ENCODE data around the gene ASCL5.
A peak's percentile ranks its signal among the peaks of the same experiment; 100 is the strongest.

Gene ASCL5

DNA sequence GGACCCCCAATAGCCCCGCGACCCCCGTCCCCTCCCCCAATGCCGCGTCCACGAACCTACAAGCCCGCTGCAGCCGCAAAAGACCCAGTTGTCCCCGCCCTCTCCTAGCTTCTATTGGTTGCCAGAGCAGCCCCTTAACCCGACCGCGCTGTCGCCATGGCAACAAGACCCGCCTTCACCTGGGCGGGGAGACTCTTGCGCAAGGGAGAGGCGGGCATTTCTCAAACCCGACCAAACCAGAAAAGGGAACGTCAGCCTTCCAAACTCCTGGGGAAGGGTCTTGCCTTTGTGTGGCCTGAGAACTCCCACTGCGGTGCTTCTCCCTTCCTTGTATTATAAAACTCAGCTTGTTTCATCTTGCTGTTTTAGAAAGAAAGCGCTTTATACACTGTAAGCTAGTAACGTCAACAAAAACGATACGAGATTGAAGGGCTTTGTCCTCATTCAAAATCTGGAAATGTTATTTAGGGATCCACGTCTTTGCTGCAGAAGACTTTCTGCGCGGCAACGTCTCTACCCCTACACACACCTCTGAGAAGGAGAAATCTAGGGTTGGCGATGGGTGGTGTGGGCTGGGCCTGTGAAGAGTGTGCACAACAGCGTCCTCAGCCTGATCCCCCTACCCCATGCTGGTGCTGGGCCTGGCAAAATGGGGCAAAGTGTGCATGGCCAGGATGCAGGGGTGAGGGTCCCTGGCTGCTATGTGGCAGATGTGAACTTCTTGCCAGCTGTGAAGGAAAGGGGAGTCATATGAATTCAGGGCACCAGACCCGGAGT is 27.6 kb upstream of the ASCL5 start, which contains the start of gene TMEM9:
TSS of gene TMEM9 (minus strand) at position 86 of the 777 bp plus-strand sequence. CDS start 551 bp downstream, outside the sequence.
- peak; percentile 93 for DNase-seq (ENCODE audit: low read depth)
- TF ChIP-seq MYC (IDR thresholded peaks at IDR 0.05; ENCODE audit: low read depth, low read length) (no peak), CTCF (IDR thresholded peaks at IDR 0.05; ENCODE audit: low read depth, low read length) (no peak), POLR2A (IDR thresholded peaks at IDR 0.05; ENCODE audit: extremely low read depth, insufficient read length) (no peak), MAX (IDR thresholded peaks at IDR 0.05; ENCODE audit: low read depth, low read length) (no peak)
- H3K4me3 ChIP-seq (ENCODE audit: low read depth, low read length): peak within 1 kb of the TSS; percentile 69

DNA sequence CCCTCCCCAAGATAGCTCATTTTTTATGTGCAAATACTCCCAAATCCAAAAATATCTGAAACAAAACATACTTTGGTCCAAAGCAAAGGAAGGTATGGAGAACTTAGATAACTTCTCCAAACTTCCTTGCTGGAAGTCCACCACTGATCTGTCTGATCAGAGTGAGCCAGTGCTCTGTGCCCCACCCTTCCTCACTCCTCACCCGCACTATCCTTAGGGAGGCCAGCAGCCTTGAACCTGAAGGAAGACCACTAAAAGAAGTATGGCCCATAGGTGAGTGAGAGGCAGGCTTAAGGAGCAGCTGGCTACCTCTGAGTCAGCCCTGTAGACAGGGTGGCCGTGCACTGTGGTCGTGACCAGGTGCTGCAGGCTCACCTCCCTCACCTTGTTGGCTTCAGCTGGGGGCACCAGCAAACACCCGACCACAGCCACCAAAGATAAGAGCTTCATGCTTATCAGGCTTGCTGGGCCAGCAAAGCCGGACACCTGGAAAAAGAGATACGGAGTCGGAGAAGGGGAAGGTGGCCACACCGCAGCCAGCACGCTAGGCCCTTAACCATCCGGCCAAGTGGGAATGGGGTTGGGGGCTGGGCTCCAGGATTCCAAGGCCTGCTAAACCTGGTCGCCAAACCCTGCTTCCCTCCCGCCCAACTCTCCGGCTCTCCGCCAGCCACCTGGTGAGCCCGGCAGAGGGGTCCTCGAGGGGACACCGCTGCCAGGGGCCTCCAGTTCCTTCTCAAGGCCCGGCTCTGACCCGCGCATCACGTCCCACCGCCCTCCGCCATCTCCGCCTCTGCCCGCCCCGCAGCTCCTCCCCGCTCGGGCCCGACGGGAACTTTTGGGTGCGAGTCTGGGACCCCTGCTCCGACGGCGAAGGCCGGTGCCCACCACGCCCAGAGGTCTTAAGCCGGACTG is 26.7 kb upstream of the ASCL5 start:
- DNase-seq (ENCODE audit: low read depth): no peak
- no peak for TF ChIP-seq MYC (IDR thresholded peaks at IDR 0.05; ENCODE audit: low read depth, low read length)
- no peak for TF ChIP-seq MAX (IDR thresholded peaks at IDR 0.05; ENCODE audit: low read depth, low read length)
- TF ChIP-seq POLR2A (IDR thresholded peaks at IDR 0.05; ENCODE audit: extremely low read depth, insufficient read length): no peak
- no peak for TF ChIP-seq CTCF (IDR thresholded peaks at IDR 0.05; ENCODE audit: low read depth, low read length)

GRCh38 chr1:201149400-201149799 is 22.4 kb upstream of the ASCL5 start:
- H3K4me3 ChIP-seq (ENCODE audit: low read depth, low read length): no peak overlapping the region
- DNase-seq (ENCODE audit: low read depth): peak; percentile 49
- no peak for TF ChIP-seq POLR2A (IDR thresholded peaks at IDR 0.05; ENCODE audit: extremely low read depth, insufficient read length)
- TF ChIP-seq MYC (IDR thresholded peaks at IDR 0.05; ENCODE audit: low read depth, low read length): no peak
- TF ChIP-seq CTCF (IDR thresholded peaks at IDR 0.05; ENCODE audit: low read depth, low read length): peak; percentile 29
- no peak for TF ChIP-seq MAX (IDR thresholded peaks at IDR 0.05; ENCODE audit: low read depth, low read length)

More for the DNA sequence above, 26.7 kb upstream of the ASCL5 start:
- peak overlapping the region; percentile 69 for H3K4me3 ChIP-seq (ENCODE audit: low read depth, low read length)

- no peak for DNase-seq (ENCODE audit: low read depth)
- TF ChIP-seq MYC (IDR thresholded peaks at IDR 0.05; ENCODE audit: low read depth, low read length) (no peak), CTCF (IDR thresholded peaks at IDR 0.05; ENCODE audit: low read depth, low read length) (no peak), MAX (IDR thresholded peaks at IDR 0.05; ENCODE audit: low read depth, low read length) (no peak), POLR2A (IDR thresholded peaks at IDR 0.05; ENCODE audit: extremely low read depth, insufficient read length) (no peak)
- no peak overlapping the region for H3K4me3 ChIP-seq (ENCODE audit: low read depth, low read length)
Observed at GRCh38 chr1:201147396-201148015, 20.5 kb upstream of the ASCL5 start.

- no peak for DNase-seq (ENCODE audit: low read depth)
- H3K4me3 ChIP-seq (ENCODE audit: low read depth, low read length): no peak overlapping the region
- TF ChIP-seq CTCF (IDR thresholded peaks at IDR 0.05; ENCODE audit: low read depth, low read length): no peak
- TF ChIP-seq MAX (IDR thresholded peaks at IDR 0.05; ENCODE audit: low read depth, low read length): no peak
- TF ChIP-seq POLR2A (IDR thresholded peaks at IDR 0.05; ENCODE audit: extremely low read depth, insufficient read length): no peak
Observed at GRCh38 chr1:201146626-201147390, 19.8 kb upstream of the ASCL5 start.

All from NB4 (cell line).